Measurements from ENCODE around the gene PTPRD. TPM values are rescaled to one million over a fixed set of nuclear protein-coding genes. Genes with fewer than 3 reads are reported as not detected.

PTPRD gene
- polyA plus RNA-seq, 1 experiment, result 0.39 TPM

DNA sequence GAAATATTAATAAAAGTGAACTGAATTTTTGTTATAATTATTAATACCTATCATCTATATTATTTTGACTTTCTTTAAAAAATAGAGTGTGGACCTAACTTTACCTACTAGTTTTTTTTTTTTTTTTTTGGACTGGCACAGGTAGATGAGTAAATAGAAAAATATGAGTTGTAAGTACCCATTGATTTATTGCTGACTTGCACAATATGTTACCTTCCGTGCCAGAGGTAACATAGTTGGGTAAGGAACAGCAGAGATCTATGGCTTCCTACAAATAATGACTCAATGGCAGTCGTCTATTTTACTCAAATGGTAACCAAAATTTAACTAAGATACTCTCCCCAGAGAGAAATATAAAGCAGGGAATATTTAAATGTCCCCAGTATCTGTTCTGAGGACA is 1212.8 kb downstream of the PTPRD start:
- TF ChIP-seq, protein P1, sequence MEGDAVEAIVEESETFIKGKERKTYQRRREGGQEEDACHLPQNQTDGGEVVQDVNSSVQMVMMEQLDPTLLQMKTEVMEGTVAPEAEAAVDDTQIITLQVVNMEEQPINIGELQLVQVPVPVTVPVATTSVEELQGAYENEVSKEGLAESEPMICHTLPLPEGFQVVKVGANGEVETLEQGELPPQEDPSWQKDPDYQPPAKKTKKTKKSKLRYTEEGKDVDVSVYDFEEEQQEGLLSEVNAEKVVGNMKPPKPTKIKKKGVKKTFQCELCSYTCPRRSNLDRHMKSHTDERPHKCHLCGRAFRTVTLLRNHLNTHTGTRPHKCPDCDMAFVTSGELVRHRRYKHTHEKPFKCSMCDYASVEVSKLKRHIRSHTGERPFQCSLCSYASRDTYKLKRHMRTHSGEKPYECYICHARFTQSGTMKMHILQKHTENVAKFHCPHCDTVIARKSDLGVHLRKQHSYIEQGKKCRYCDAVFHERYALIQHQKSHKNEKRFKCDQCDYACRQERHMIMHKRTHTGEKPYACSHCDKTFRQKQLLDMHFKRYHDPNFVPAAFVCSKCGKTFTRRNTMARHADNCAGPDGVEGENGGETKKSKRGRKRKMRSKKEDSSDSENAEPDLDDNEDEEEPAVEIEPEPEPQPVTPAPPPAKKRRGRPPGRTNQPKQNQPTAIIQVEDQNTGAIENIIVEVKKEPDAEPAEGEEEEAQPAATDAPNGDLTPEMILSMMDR (IDR thresholded peaks at IDR 0.05; ENCODE audit: insufficient read depth, low read depth, low read length), result no peak
- H3K4me3 ChIP-seq (ENCODE audit: low read depth, low read length), result no peak overlapping the region
- no peak for DNase-seq (ENCODE audit: low read depth)
- H3K27me3 ChIP-seq (ENCODE audit: control insufficient read depth, insufficient read depth, low read length), result no peaks in the 10 kb centered on the region
- POLR2A ChIA-PET, result no interaction called here
- no peaks in the 10 kb centered on the region for H3K36me3 ChIP-seq (ENCODE audit: control insufficient read depth, insufficient read depth, low read length)
- CTCF ChIA-PET, result no interaction called here

DNA sequence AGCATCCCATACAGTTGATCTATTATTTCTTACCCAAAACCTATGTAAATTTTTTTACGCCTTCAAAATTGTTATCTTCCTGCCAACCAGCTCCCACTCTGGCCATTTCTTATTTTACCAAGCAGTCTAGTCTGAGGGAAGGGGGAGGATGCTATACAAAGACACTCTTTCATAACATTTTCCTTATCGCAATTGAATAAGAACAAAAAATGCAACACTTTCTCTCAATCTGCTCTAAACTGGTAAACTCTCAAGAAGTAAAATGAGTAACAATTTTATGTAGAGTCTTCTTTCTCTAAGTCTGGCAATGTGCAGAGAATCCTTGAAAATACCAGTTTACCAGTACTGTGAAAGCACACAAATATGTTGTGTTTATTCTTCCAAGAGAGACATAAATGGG is 1216.3 kb downstream of the PTPRD start:
- CTCF ChIA-PET, result no interaction called here
- POLR2A ChIA-PET, result no interaction called here
- H3K36me3 ChIP-seq (ENCODE audit: control insufficient read depth, insufficient read depth, low read length), result no peaks in the 10 kb centered on the region
- DNase-seq (ENCODE audit: low read depth), result no peak
- TF ChIP-seq, protein P1 (IDR thresholded peaks at IDR 0.05; ENCODE audit: insufficient read depth, low read depth, low read length), result no peak
- H3K4me3 ChIP-seq (ENCODE audit: low read depth, low read length), result no peak overlapping the region
- H3K27me3 ChIP-seq (ENCODE audit: control insufficient read depth, insufficient read depth, low read length), result no peaks in the 10 kb centered on the region

DNA sequence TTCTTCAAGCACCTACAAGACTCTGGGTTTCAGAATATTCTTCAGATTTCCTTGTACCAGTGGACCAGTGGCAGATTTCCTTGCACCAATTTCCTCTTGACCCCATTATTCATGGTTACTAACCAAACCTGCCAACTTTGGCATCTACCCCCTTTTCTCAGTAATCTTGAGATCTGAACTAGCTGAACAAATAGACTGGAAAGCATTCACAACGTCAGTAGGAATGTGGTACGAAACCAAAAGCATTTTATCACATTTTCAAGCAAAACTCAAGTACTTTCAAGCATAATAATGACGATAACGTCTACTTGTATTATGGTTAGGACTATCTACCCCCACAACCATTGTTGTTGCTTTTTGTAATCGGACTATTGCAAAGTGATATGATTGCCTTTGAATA is 1217.3 kb downstream of the PTPRD start:
- DNase-seq (ENCODE audit: low read depth), result no peak
- Histone ChIP-seq H3K4me3 (ENCODE audit: low read depth, low read length) (no peak overlapping the region), H3K36me3 (ENCODE audit: control insufficient read depth, insufficient read depth, low read length) (no peaks in the 10 kb centered on the region), H3K27me3 (ENCODE audit: control insufficient read depth, insufficient read depth, low read length) (no peaks in the 10 kb centered on the region)
- ChIA-PET CTCF (no interaction called here), POLR2A (no interaction called here)
- TF ChIP-seq, protein P1 (IDR thresholded peaks at IDR 0.05; ENCODE audit: insufficient read depth, low read depth, low read length), result no peak

DNA sequence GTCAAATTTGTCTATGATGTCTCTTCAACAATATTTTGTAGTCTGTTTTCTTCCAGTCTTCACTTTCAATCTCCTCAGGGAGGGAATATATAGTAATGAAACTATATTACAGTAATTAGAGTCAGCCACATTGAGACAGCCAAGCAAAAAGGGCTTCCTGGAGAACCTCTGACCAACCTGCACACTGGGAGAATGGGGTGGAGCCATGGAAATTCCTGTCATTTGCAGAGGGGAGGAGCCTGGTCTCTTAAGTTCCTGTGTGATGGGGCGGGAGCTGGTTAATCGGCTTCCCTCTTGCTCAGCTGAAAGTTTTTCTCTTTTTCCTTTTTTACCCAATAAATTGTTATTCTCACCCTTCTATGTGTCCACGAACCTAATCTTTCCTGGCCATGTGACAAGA is 1220.0 kb downstream of the PTPRD start:
- no peak overlapping the region for H3K4me3 ChIP-seq (ENCODE audit: low read depth, low read length)
- TF ChIP-seq, protein P1 (IDR thresholded peaks at IDR 0.05; ENCODE audit: insufficient read depth, low read depth, low read length), result no peak
- no peaks in the 10 kb centered on the region for H3K36me3 ChIP-seq (ENCODE audit: control insufficient read depth, insufficient read depth, low read length)
- ChIA-PET POLR2A (no interaction called here), CTCF (no interaction called here)
- no peaks in the 10 kb centered on the region for H3K27me3 ChIP-seq (ENCODE audit: control insufficient read depth, insufficient read depth, low read length)
- no peak for DNase-seq (ENCODE audit: low read depth)

DNA sequence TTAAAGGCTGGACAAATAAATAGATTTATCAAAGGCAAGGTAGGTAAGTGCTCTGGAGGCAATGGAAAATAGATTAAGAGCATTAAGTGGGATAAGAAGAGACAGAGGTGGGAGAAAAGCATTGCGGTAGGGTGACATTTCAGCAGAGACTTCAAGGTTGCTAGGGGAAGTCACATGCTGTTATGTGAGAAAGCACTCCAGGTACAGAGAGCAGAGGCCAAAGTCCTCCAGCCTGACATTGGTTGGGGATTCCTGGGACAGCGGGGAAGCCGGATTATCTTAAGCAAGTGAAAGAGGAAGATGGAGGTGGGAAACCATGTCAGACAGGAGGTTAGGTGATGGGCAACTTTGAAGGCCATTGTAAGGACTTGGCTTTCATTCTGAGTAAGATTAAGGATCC is 1222.9 kb downstream of the PTPRD start:
- DNase-seq (ENCODE audit: low read depth), result no peak
- POLR2A ChIA-PET, result no interaction called here
- CTCF ChIA-PET, result no interaction called here
- no peak overlapping the region for H3K4me3 ChIP-seq (ENCODE audit: low read depth, low read length)
- H3K27me3 ChIP-seq (ENCODE audit: control insufficient read depth, insufficient read depth, low read length), result no peaks in the 10 kb centered on the region
- H3K36me3 ChIP-seq (ENCODE audit: control insufficient read depth, insufficient read depth, low read length), result no peaks in the 10 kb centered on the region
- TF ChIP-seq, protein P1 (IDR thresholded peaks at IDR 0.05; ENCODE audit: insufficient read depth, low read depth, low read length), result no peak
